HG02798 (cell line): Measurements from ENCODE around the gene REPIN1.
"Not testable (repeated sequence)": the region's sequence is repeated elsewhere in the genome, so short reads cannot be mapped to it uniquely, and the experiment has no call there.

ENCODE experiments used
- ATAC-seq: cut with Tn5 transposase; IDR thresholded peaks from one replicate; pipeline ENCODE4 v1.9.1; 2021; ENCODE audit warnings: mild to moderate bottlenecking; ENCODE audit not compliant: unreplicated experiment, poor library complexity

REPIN1 gene

GRCh38 chr7:150385302-150385723 is 16.7 kb downstream of the REPIN1 start:
- no peak for ATAC-seq

GRCh38 chr7:150385884-150386283 is 17.3 kb downstream of the REPIN1 start:
- not testable (repeated sequence) for ATAC-seq

- ATAC-seq = no peak
Measured at GRCh38 chr7:150388306-150388705, 19.7 kb downstream of the REPIN1 start.

GRCh38 chr7:150388709-150389531 is 20.3 kb downstream of the REPIN1 start:
- no peak for ATAC-seq

- no peak for ATAC-seq
Measured at GRCh38 chr7:150389532-150389816, 20.9 kb downstream of the REPIN1 start.

GRCh38 chr7:150390205-150390604 is 21.6 kb downstream of the REPIN1 start:
- ATAC-seq = no peak

GRCh38 chr7:150393325-150393724 is 24.7 kb downstream of the REPIN1 start:
- ATAC-seq = no peak

GRCh38 chr7:150396426-150396825 is 27.8 kb downstream of the REPIN1 start:
- no peak for ATAC-seq

GRCh38 chr7:150396851-150397260 is 28.2 kb downstream of the REPIN1 start:
- no peak for ATAC-seq

GRCh38 chr7:150397346-150398107 is 28.9 kb downstream of the REPIN1 start:
- ATAC-seq = no peak

- no peak for ATAC-seq
Measured at GRCh38 chr7:150398108-150398964, 29.7 kb downstream of the REPIN1 start.

- ATAC-seq = no peak
Measured at GRCh38 chr7:150398965-150399320, 30.3 kb downstream of the REPIN1 start.

GRCh38 chr7:150399421-150400007 is 30.9 kb downstream of the REPIN1 start:
- ATAC-seq = no peak

- ATAC-seq = no peak
Measured at GRCh38 chr7:150400008-150400787, 31.6 kb downstream of the REPIN1 start.

- no peak for ATAC-seq
Measured at GRCh38 chr7:150400788-150401423, 32.3 kb downstream of the REPIN1 start.

GRCh38 chr7:150401424-150401790 is 32.8 kb downstream of the REPIN1 start:
- ATAC-seq = no peak

GRCh38 chr7:150401861-150402631 is 33.4 kb downstream of the REPIN1 start:
- ATAC-seq = no peak

- ATAC-seq = no peak
Measured at GRCh38 chr7:150402671-150403321, 34.2 kb downstream of the REPIN1 start.
